Progenitor cell of endocrine pancreas (in vitro differentiated cells): ENCODE measurements around the gene TRIM15. TPM values are rescaled to one million over a fixed set of nuclear protein-coding genes. Genes with fewer than 3 reads are reported as not detected.
A peak's percentile ranks its signal among the peaks of the same experiment; 100 is the strongest.
"Not testable (repeated sequence)": the region's sequence is repeated elsewhere in the genome, so short reads cannot be mapped to it uniquely, and the experiment has no call there.

Experiments used
- DNase-seq: peaks from one replicate; pipeline ENCODE4 v3.0.0; 2021; ENCODE audit warnings: low spot score; ENCODE audit not compliant: unreplicated experiment
- H3K27ac Mint-ChIP-seq: 2 replicates; pipeline ENCODE4 v1.8.0; 2021; ENCODE audit warnings: mild to moderate bottlenecking, moderate library complexity, mixed read lengths
- H3K27me3 Mint-ChIP-seq: 2 replicates; pipeline ENCODE4 v1.8.0; 2021; ENCODE audit warnings: mixed read lengths
- H3K36me3 Mint-ChIP-seq: 2 replicates; pipeline ENCODE4 v1.8.0; 2022; ENCODE audit warnings: mixed read lengths; ENCODE audit not compliant: insufficient read depth
- H3K4me1 Mint-ChIP-seq: 2 replicates; pipeline ENCODE4 v1.8.0; 2021; ENCODE audit warnings: low read depth, mixed read lengths
- H3K4me3 Mint-ChIP-seq: 2 replicates; pipeline ENCODE4 v1.8.0; 2021; ENCODE audit warnings: low read depth, mild to moderate bottlenecking, moderate library complexity, mixed read lengths
- H3K9me3 Mint-ChIP-seq: 2 replicates; pipeline ENCODE4 v1.8.0; 2021; ENCODE audit warnings: low read depth, mixed read lengths
- CTCF ChIP-seq: fragments of 200-600 bp; sonication (generic); IDR thresholded peaks from one replicate; pipeline ENCODE4 v1.5.0; 2021; ENCODE audit warnings: antibody characterized with exemption, mild to moderate bottlenecking; ENCODE audit not compliant: unreplicated experiment
- total RNA-seq: library from RNA; stranded (reverse); gene quantifications from 2 replicates; pipeline ENCODE4 v1.2.1, GENCODE V29; 2021

TRIM15 gene
- total RNA-seq, 1 donor from 2014 or later, result not detected

- H3K9me3 Mint-ChIP-seq, result no peaks in the 10 kb centered on the region
- peak overlapping the region; percentile 100 for H3K27ac Mint-ChIP-seq
- H3K4me3 Mint-ChIP-seq, result peak overlapping the region; percentile 97
- no peaks in the 10 kb centered on the region for H3K27me3 Mint-ChIP-seq
- peaks cover 2% of the 10 kb centered on the region for H3K36me3 Mint-ChIP-seq
- no peak for TF ChIP-seq CTCF
- DNase-seq, result no peak
- peaks cover 30% of the 10 kb centered on the region for H3K4me1 Mint-ChIP-seq
Measured at GRCh38 chr6:30213667-30213956, 50.3 kb downstream of the TRIM15 start.

- H3K4me1 Mint-ChIP-seq, result peaks cover 27% of the 10 kb centered on the region
- peak; percentile 30 for DNase-seq
- no peak for TF ChIP-seq CTCF
- no peaks in the 10 kb centered on the region for H3K9me3 Mint-ChIP-seq
- peaks cover 2% of the 10 kb centered on the region for H3K36me3 Mint-ChIP-seq
- peak overlapping the region; percentile 100 for H3K27ac Mint-ChIP-seq
- H3K27me3 Mint-ChIP-seq, result no peaks in the 10 kb centered on the region
- H3K4me3 Mint-ChIP-seq, result peak overlapping the region; percentile 97
Measured at GRCh38 chr6:30213957-30214656, 50.8 kb downstream of the TRIM15 start.

GRCh38 chr6:30214657-30214982 lies 51.3 kb downstream of the TRIM15 start:
- no peak for TF ChIP-seq CTCF
- no peaks in the 10 kb centered on the region for H3K9me3 Mint-ChIP-seq
- H3K27ac Mint-ChIP-seq, result peak overlapping the region; percentile 100
- H3K4me3 Mint-ChIP-seq, result peak overlapping the region; percentile 97
- no peak for DNase-seq
- peaks cover 27% of the 10 kb centered on the region for H3K4me1 Mint-ChIP-seq
- no peaks in the 10 kb centered on the region for H3K27me3 Mint-ChIP-seq
- H3K36me3 Mint-ChIP-seq, result peaks cover 2% of the 10 kb centered on the region

DNA sequence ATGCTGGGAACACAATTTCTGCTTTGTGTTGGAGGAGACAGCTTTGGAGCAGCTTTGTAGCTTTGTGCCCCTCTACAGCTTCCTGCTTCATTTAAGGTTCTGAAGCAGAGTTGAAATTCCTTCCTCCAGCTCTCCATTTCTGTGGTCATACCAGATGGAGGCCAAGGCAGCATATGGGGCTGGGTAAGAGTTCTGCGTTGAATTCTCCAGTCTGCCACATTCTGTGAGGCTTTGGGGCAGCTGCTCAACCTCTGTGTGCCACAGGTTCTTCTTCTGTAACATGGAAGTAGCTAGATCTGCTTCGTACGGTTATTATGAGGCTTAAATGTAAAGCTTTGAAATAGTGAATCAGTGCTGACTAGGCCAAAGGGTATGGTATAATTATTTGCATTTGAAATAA lies 52.8 kb downstream of the TRIM15 start:
- H3K27me3 Mint-ChIP-seq, result no peaks in the 10 kb centered on the region
- TF ChIP-seq CTCF, result no peak
- H3K9me3 Mint-ChIP-seq, result no peaks in the 10 kb centered on the region
- no peak overlapping the region for H3K27ac Mint-ChIP-seq
- peaks cover 17% of the 10 kb centered on the region for H3K4me1 Mint-ChIP-seq
- H3K36me3 Mint-ChIP-seq, result no peaks in the 10 kb centered on the region
- H3K4me3 Mint-ChIP-seq, result no peak overlapping the region
- no peak for DNase-seq

- no peak for DNase-seq
- peaks cover 4% of the 10 kb centered on the region for H3K4me1 Mint-ChIP-seq
- peak overlapping the region; percentile 14 for H3K27ac Mint-ChIP-seq
- no peaks in the 10 kb centered on the region for H3K27me3 Mint-ChIP-seq
- peak; percentile 82 for TF ChIP-seq CTCF
- peaks cover 9% of the 10 kb centered on the region for H3K36me3 Mint-ChIP-seq
- peaks cover 13% of the 10 kb centered on the region for H3K9me3 Mint-ChIP-seq
- no peak overlapping the region for H3K4me3 Mint-ChIP-seq
Measured at GRCh38 chr6:30219244-30219643, 55.9 kb downstream of the TRIM15 start.

DNA sequence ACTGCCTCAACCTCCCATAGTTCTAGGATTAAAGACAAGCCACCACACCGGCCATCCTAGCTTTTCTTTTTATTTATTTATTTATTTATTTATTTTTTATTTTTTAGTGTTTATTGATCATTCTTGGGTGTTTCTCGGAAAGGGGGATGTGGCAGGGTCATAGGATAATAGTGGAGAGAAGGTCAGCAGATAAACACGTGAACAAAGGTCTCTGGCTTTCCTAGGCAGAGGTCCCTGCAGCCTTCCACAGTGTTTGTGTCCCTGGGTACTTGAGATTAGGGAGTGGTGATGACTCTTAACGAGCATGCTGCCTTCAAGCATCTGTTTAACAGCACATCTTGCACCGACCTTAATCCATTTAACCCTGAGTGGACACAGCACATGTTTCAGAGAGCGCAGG lies 58.0 kb downstream of the TRIM15 start:
- not testable (repeated sequence) for DNase-seq, H3K27me3 Mint-ChIP-seq, H3K36me3 Mint-ChIP-seq, H3K4me1 Mint-ChIP-seq, H3K27ac Mint-ChIP-seq, H3K4me3 Mint-ChIP-seq
- H3K9me3 Mint-ChIP-seq, result peaks cover 13% of the 10 kb centered on the region

DNA sequence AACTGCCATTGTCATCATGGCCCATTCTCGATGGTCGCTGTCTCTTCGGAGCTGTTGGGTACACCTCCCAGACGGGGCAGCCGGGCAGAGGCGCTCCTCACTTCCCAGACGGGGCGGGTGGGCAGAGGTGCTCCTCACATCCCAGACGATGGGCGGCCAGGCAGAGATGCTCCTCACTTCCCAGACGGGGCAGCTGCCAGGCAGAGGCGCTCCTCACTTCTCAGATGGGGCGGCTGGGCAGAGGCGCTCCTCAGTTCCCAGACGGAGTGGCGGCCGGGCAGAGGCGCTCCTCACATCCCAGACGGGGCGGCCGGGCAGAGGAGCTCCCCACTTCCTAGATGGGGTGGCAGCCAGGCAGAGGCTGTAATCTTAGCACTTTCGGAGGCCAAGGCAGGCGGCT lies 58.6 kb downstream of the TRIM15 start:
- peaks cover 13% of the 10 kb centered on the region for H3K9me3 Mint-ChIP-seq

More for the DNA sequence above, 58.6 kb downstream of the TRIM15 start:
- H3K4me3 Mint-ChIP-seq, DNase-seq, H3K36me3 Mint-ChIP-seq, H3K4me1 Mint-ChIP-seq, H3K27ac Mint-ChIP-seq, H3K27me3 Mint-ChIP-seq: not testable (repeated sequence)
